Activated naive CD4-positive, alpha-beta T cell treated with anti-CD3 and anti-CD28 coated beads, Interleukin-2, amount 50 U/mL, for 72 hours (primary cell): ENCODE data around the gene TMPRSS15. TPM values are rescaled to one million over a fixed set of nuclear protein-coding genes. Genes with fewer than 3 reads are reported as not detected.

Experiments used
- ATAC-seq, 2 donors: fragments of 150-1000 bp; cut with Tn5 transposase; 2 replicates each; pipeline ENCODE4 v1.10.0; 2021; ENCODE audit warnings: mild to moderate bottlenecking in 2 of 2, moderate library complexity in 2 of 2
- DNase-seq, 2 donors: peaks; one replicate each; pipeline ENCODE4 v3.0.0; 2021 to 2022; ENCODE audit warnings: low spot score in 2 of 2
- H3K27ac Mint-ChIP-seq, 2 donors: one replicate each; pipeline ENCODE4 v1.8.0; 2022; ENCODE audit warnings: mild to moderate bottlenecking in 2 of 2, mixed read lengths in 2 of 2
- H3K36me3 Mint-ChIP-seq, 2 donors: one replicate each; pipeline ENCODE4 v1.8.0; 2022; ENCODE audit warnings: mixed read lengths in 2 of 2
- H3K9me3 Mint-ChIP-seq, 2 donors: one replicate each; pipeline ENCODE4 v1.8.0; 2022; ENCODE audit warnings: mixed read lengths in 2 of 2
- total RNA-seq, 2 donors: library from RNA; stranded (reverse); gene quantifications; one replicate each; pipeline ENCODE4 v1.2.3, GENCODE V29; 2022

TMPRSS15 gene
- total RNA-seq, 2 donors from 2014 or later = not detected

GRCh38 chr21:18369115-18369514 lies 34.5 kb downstream of the TMPRSS15 start:
- Mint-ChIP-seq H3K27ac (no peak overlapping the region), H3K9me3 (no peaks in the 10 kb centered on the region), H3K36me3 (no peaks in the 10 kb centered on the region)
- ATAC-seq (no peak), DNase-seq (no peak)

- DNase-seq (no peak), ATAC-seq (no peak)
- no peaks in the 10 kb centered on the region for H3K9me3 Mint-ChIP-seq
- H3K27ac Mint-ChIP-seq = no peak overlapping the region
- no peaks in the 10 kb centered on the region for H3K36me3 Mint-ChIP-seq
These were observed 35.4 kb downstream of the TMPRSS15 start for GRCh38 chr21:18368205-18368604.

GRCh38 chr21:18356801-18357200 lies 46.8 kb downstream of the TMPRSS15 start:
- Mint-ChIP-seq H3K9me3 (peaks cover 0 to 10% of the 10 kb centered on the region in 2 donors), H3K36me3 (no peaks in the 10 kb centered on the region), H3K27ac (no peak overlapping the region)
- ATAC-seq (no peak), DNase-seq (no peak)

GRCh38 chr21:18354947-18355346 lies 48.6 kb downstream of the TMPRSS15 start:
- ATAC-seq (no peak), DNase-seq (no peak)
- Mint-ChIP-seq H3K27ac (no peak overlapping the region), H3K9me3 (peaks cover 0 to 3% of the 10 kb centered on the region in 2 donors), H3K36me3 (no peaks in the 10 kb centered on the region)

- DNase-seq (no peak), ATAC-seq (no peak)
- H3K27ac Mint-ChIP-seq = no peak overlapping the region
- no peaks in the 10 kb centered on the region for H3K9me3 Mint-ChIP-seq
- H3K36me3 Mint-ChIP-seq = no peaks in the 10 kb centered on the region
These were observed 53.4 kb downstream of the TMPRSS15 start for GRCh38 chr21:18350216-18350615.

GRCh38 chr21:18349468-18349867 lies 54.1 kb downstream of the TMPRSS15 start:
- no peaks in the 10 kb centered on the region for H3K36me3 Mint-ChIP-seq
- no peaks in the 10 kb centered on the region for H3K9me3 Mint-ChIP-seq
- H3K27ac Mint-ChIP-seq = no peak overlapping the region
- DNase-seq = no peak
- ATAC-seq = no peak

- no peak for ATAC-seq
- no peak overlapping the region for H3K27ac Mint-ChIP-seq
- DNase-seq = no peak
- H3K9me3 Mint-ChIP-seq = peaks cover 0 to 4% of the 10 kb centered on the region in 2 donors
- no peaks in the 10 kb centered on the region for H3K36me3 Mint-ChIP-seq
These were observed 63.1 kb downstream of the TMPRSS15 start for GRCh38 chr21:18340387-18340942.

- Mint-ChIP-seq H3K9me3 (no peaks in the 10 kb centered on the region), H3K27ac (no peak overlapping the region), H3K36me3 (no peaks in the 10 kb centered on the region)
- DNase-seq (no peak), ATAC-seq (no peak)
These were observed 67.8 kb downstream of the TMPRSS15 start for GRCh38 chr21:18335651-18336236.

- no peak for ATAC-seq
- peaks cover 0 to 3% of the 10 kb centered on the region in 2 donors for H3K9me3 Mint-ChIP-seq
- no peak overlapping the region for H3K27ac Mint-ChIP-seq
These were observed 69.5 kb downstream of the TMPRSS15 start for GRCh38 chr21:18334066-18334465.

GRCh38 chr21:18318156-18318555 lies 85.4 kb downstream of the TMPRSS15 start:
- no peak overlapping the region for H3K27ac Mint-ChIP-seq
- no peak for ATAC-seq
- no peaks in the 10 kb centered on the region for H3K36me3 Mint-ChIP-seq
- DNase-seq = no peak
- H3K9me3 Mint-ChIP-seq = peaks cover 7 to 12% of the 10 kb centered on the region in 2 donors

More at GRCh38 chr21:18334066-18334465, 69.5 kb downstream of the TMPRSS15 start:
- H3K36me3 Mint-ChIP-seq = no peaks in the 10 kb centered on the region
- DNase-seq = no peak

- no peak overlapping the region for H3K27ac Mint-ChIP-seq
- H3K36me3 Mint-ChIP-seq = no peaks in the 10 kb centered on the region
- DNase-seq (no peak), ATAC-seq (no peak)
- H3K9me3 Mint-ChIP-seq = no peaks in the 10 kb centered on the region
These were observed 105.4 kb downstream of the TMPRSS15 start for GRCh38 chr21:18298228-18298627.

GRCh38 chr21:18294100-18294499 lies 109.5 kb downstream of the TMPRSS15 start:
- Mint-ChIP-seq H3K9me3 (no peaks in the 10 kb centered on the region), H3K36me3 (no peaks in the 10 kb centered on the region), H3K27ac (no peak overlapping the region)
- ATAC-seq (no peak), DNase-seq (no peak)

- H3K36me3 Mint-ChIP-seq = no peaks in the 10 kb centered on the region
- H3K27ac Mint-ChIP-seq = no peak overlapping the region
- no peaks in the 10 kb centered on the region for H3K9me3 Mint-ChIP-seq
- no peak for DNase-seq
- no peak for ATAC-seq
These were observed 113.7 kb downstream of the TMPRSS15 start for GRCh38 chr21:18289876-18290275.

GRCh38 chr21:18285379-18285778 lies 118.2 kb downstream of the TMPRSS15 start:
- ATAC-seq = no peak
- no peak for DNase-seq
- no peaks in the 10 kb centered on the region for H3K36me3 Mint-ChIP-seq
- no peaks in the 10 kb centered on the region for H3K9me3 Mint-ChIP-seq
- no peak overlapping the region for H3K27ac Mint-ChIP-seq

- H3K27ac Mint-ChIP-seq = no peak overlapping the region
- no peak for DNase-seq
- no peaks in the 10 kb centered on the region for H3K9me3 Mint-ChIP-seq
- no peaks in the 10 kb centered on the region for H3K36me3 Mint-ChIP-seq
- ATAC-seq = no peak
These were observed 127.8 kb downstream of the TMPRSS15 start for GRCh38 chr21:18275781-18276180.

- no peak for DNase-seq
- Mint-ChIP-seq H3K27ac (no peak overlapping the region), H3K36me3 (no peaks in the 10 kb centered on the region), H3K9me3 (no peaks in the 10 kb centered on the region)
- ATAC-seq = no peak
These were observed 129.2 kb downstream of the TMPRSS15 start for GRCh38 chr21:18274370-18274769.

- Mint-ChIP-seq H3K27ac (no peak overlapping the region), H3K9me3 (peaks cover 0 to 6% of the 10 kb centered on the region in 2 donors), H3K36me3 (no peaks in the 10 kb centered on the region)
- DNase-seq (no peak), ATAC-seq (no peak)
These were observed 130.2 kb downstream of the TMPRSS15 start for GRCh38 chr21:18273400-18273799.

GRCh38 chr21:18269856-18270255 lies 133.7 kb downstream of the TMPRSS15 start:
- no peaks in the 10 kb centered on the region for H3K36me3 Mint-ChIP-seq
- peaks cover 2 to 10% of the 10 kb centered on the region in 2 donors for H3K9me3 Mint-ChIP-seq
- H3K27ac Mint-ChIP-seq = no peak overlapping the region
- ATAC-seq (no peak), DNase-seq (no peak)
